Activated T-cell treated with anti-CD3 and anti-CD28 coated beads, Interleukin-2, amount 50 U/mL, for 24 hours (primary cell): ENCODE measurements around the gene MAP4K4.

ENCODE experiments used
- DNase-seq: peaks from one replicate; pipeline ENCODE4 v3.0.0-alpha.2; 2020
- H3K27ac Mint-ChIP-seq: 2 replicates; pipeline ENCODE4 v1.8.0; 2020; ENCODE audit warnings: mild to moderate bottlenecking, mixed read lengths
- H3K27me3 Mint-ChIP-seq: 2 replicates; pipeline ENCODE4 v1.8.0; 2020; ENCODE audit warnings: mixed read lengths
- H3K36me3 Mint-ChIP-seq: 2 replicates; pipeline ENCODE4 v1.8.0; 2020; ENCODE audit warnings: low read depth, mixed read lengths
- H3K4me1 Mint-ChIP-seq: 2 replicates; pipeline ENCODE4 v1.8.0; 2020; ENCODE audit warnings: low read depth, mixed read lengths
- H3K4me3 Mint-ChIP-seq: 2 replicates; pipeline ENCODE4 v1.8.0; 2020; ENCODE audit warnings: mild to moderate bottlenecking, moderate library complexity, mixed read lengths
- H3K9me3 Mint-ChIP-seq: 2 replicates; pipeline ENCODE4 v1.8.0; 2020; ENCODE audit warnings: mixed read lengths

MAP4K4 gene

DNA sequence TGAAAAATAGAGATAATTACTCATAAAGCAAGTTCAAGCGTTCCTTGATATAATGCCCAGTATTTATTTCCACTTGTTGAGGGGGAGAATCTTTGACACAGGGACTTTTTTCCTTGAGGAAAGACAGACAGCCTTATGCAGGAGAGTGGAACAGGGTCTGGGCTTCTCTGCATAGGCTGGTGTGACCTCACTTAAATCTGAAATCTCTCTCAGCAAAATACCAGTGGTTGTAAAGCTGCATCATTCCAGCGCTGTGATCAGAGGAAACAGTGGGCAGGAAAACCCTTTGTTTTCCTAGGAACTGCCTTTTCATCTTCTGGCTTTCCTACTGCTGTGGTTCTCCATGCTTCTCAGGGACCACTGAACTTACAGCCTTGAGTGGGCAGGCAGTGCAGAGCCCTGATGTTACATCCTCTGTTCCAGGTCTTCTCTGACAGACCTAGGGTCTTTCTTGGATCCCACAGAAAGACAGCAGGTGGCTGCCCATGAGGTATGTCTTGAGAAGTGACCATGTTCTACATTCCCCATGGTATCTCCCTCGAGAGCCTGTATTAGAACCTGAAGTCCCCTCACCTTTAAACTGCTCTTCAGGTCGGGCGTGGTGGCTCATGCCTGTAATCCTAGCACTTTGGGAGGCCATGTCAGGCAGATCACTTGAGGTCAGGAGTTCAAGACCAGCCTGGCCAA is 17.6 kb upstream of the MAP4K4 start:
- Mint-ChIP-seq H3K27me3 (no peaks in the 10 kb centered on the region), H3K36me3 (no peaks in the 10 kb centered on the region), H3K4me3 (no peak overlapping the region), H3K9me3 (no peaks in the 10 kb centered on the region), H3K4me1 (peaks cover 6% of the 10 kb centered on the region), H3K27ac (no peak overlapping the region)
- DNase-seq: no peak

GRCh38 chr2:101682311-101682710 is 15.2 kb upstream of the MAP4K4 start:
- no peaks in the 10 kb centered on the region for H3K9me3 Mint-ChIP-seq
- H3K27me3 Mint-ChIP-seq: no peaks in the 10 kb centered on the region
- no peak overlapping the region for H3K27ac Mint-ChIP-seq
- H3K4me1 Mint-ChIP-seq: no peaks in the 10 kb centered on the region
- DNase-seq: no peak
- no peak overlapping the region for H3K4me3 Mint-ChIP-seq
- no peaks in the 10 kb centered on the region for H3K36me3 Mint-ChIP-seq

DNA sequence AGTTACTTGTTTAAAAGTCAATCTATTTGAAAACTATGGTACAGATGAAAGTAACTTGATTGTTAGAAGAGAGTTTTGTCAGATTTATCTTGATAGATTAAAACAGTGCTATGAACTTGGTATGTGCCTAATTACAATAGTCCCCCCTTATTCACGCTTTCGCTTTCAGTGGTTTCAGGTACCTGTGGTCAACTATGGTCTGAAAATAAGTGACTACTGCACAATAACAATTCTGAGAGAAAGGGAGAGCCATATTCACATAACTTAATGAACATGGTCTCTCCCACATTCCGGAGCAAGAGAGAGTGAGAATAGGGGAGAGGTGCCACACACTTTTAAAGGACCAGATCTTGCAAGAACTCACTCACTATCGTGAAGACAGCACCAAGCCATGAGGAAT is 13.2 kb upstream of the MAP4K4 start:
- Mint-ChIP-seq H3K27me3 (no peaks in the 10 kb centered on the region), H3K4me1 (peaks cover 3% of the 10 kb centered on the region), H3K4me3 (no peak overlapping the region), H3K27ac (no peak overlapping the region), H3K36me3 (no peaks in the 10 kb centered on the region), H3K9me3 (no peaks in the 10 kb centered on the region)
- no peak for DNase-seq

GRCh38 chr2:101688261-101688660 is 9.2 kb upstream of the MAP4K4 start:
- no peak overlapping the region for H3K4me3 Mint-ChIP-seq
- no peak overlapping the region for H3K27ac Mint-ChIP-seq
- no peaks in the 10 kb centered on the region for H3K36me3 Mint-ChIP-seq
- H3K9me3 Mint-ChIP-seq: no peaks in the 10 kb centered on the region
- DNase-seq: no peak
- H3K27me3 Mint-ChIP-seq: no peaks in the 10 kb centered on the region
- peaks cover 20% of the 10 kb centered on the region for H3K4me1 Mint-ChIP-seq

DNA sequence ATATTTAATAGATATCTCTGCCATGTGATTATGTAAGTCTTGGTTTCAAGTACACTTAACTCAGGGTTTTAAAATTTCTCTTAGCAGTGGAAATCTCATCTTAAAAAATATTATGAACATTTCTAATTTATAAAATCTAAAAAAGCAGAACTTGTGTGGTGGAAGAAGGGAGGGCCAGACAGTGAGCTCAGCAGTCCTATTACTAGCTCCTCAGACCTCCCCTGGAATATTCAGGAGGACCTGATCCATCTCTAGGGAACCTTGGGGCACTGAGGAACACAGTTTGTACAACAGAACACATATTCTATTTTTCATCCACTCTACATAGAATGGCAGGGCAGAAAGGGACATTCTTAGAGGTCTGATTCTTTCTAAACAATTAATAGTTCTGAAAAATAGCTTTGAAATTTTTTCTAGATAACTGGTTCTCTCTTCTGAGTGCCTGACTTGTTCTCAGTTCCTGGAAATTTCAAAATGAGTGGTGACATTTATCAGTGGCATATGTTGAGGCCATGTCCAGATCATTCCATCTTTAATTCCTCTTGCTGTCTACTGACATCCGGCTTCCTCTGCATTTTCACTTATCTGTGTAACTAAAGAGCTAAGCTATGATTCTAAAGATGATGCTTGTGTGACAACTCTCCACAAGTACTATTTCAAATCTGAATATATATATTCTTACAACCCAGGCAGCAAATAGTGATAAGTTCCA is 8.2 kb upstream of the MAP4K4 start:
- H3K27ac Mint-ChIP-seq: no peak overlapping the region
- H3K36me3 Mint-ChIP-seq: no peaks in the 10 kb centered on the region
- no peak for DNase-seq
- H3K4me1 Mint-ChIP-seq: peaks cover 20% of the 10 kb centered on the region
- H3K27me3 Mint-ChIP-seq: no peaks in the 10 kb centered on the region
- no peaks in the 10 kb centered on the region for H3K9me3 Mint-ChIP-seq
- H3K4me3 Mint-ChIP-seq: no peak overlapping the region

DNA sequence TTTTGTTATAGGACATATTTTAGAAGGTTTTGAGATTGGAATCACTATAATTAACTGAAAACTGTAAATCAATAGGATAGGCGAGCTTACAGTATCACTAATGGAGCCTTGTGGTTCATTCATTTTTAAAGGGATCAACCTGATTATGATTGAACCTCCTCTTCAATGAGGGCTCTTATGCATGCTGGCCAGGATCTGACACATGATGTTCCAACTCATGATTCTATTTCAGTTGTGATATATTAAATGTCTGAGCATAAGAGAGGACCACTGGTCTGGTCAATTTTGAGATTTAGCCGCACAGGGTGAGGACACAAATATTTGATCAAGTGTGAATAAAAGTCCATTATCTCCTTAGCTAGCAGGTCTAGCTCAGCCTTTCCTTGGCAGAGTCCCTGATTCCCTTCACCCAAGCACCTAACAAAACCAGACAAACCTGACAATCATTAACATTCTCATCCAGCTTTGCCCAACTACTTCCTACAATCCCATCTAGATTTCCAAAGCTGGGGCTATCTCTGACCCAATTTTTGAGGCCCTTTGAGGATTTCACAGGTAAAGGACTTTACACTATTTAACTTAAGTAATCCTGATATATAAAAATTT is 6.9 kb upstream of the MAP4K4 start:
- no peaks in the 10 kb centered on the region for H3K36me3 Mint-ChIP-seq
- no peak overlapping the region for H3K27ac Mint-ChIP-seq
- no peak overlapping the region for H3K4me3 Mint-ChIP-seq
- H3K9me3 Mint-ChIP-seq: no peaks in the 10 kb centered on the region
- no peak for DNase-seq
- H3K27me3 Mint-ChIP-seq: no peaks in the 10 kb centered on the region
- peaks cover 20% of the 10 kb centered on the region for H3K4me1 Mint-ChIP-seq

- Mint-ChIP-seq H3K36me3 (no peaks in the 10 kb centered on the region), H3K27me3 (no peaks in the 10 kb centered on the region), H3K27ac (no peak overlapping the region), H3K9me3 (no peaks in the 10 kb centered on the region), H3K4me3 (no peak overlapping the region), H3K4me1 (peaks cover 26% of the 10 kb centered on the region)
- DNase-seq: no peak
These were observed 5.5 kb upstream of the MAP4K4 start for GRCh38 chr2:101692041-101692440.

- H3K9me3 Mint-ChIP-seq: no peaks in the 10 kb centered on the region
- no peaks in the 10 kb centered on the region for H3K36me3 Mint-ChIP-seq
- peaks cover 26% of the 10 kb centered on the region for H3K4me1 Mint-ChIP-seq
- no peak for DNase-seq
- no peak overlapping the region for H3K27ac Mint-ChIP-seq
- no peaks in the 10 kb centered on the region for H3K27me3 Mint-ChIP-seq
- H3K4me3 Mint-ChIP-seq: no peak overlapping the region
These were observed 4.7 kb upstream of the MAP4K4 start for GRCh38 chr2:101692766-101693165.

- peaks cover 24% of the 10 kb centered on the region for H3K4me1 Mint-ChIP-seq
- no peaks in the 10 kb centered on the region for H3K9me3 Mint-ChIP-seq
- H3K4me3 Mint-ChIP-seq: no peak overlapping the region
- no peak for DNase-seq
- no peaks in the 10 kb centered on the region for H3K36me3 Mint-ChIP-seq
- no peak overlapping the region for H3K27ac Mint-ChIP-seq
- no peaks in the 10 kb centered on the region for H3K27me3 Mint-ChIP-seq
These were observed 3.4 kb upstream of the MAP4K4 start for GRCh38 chr2:101693991-101694588.

DNA sequence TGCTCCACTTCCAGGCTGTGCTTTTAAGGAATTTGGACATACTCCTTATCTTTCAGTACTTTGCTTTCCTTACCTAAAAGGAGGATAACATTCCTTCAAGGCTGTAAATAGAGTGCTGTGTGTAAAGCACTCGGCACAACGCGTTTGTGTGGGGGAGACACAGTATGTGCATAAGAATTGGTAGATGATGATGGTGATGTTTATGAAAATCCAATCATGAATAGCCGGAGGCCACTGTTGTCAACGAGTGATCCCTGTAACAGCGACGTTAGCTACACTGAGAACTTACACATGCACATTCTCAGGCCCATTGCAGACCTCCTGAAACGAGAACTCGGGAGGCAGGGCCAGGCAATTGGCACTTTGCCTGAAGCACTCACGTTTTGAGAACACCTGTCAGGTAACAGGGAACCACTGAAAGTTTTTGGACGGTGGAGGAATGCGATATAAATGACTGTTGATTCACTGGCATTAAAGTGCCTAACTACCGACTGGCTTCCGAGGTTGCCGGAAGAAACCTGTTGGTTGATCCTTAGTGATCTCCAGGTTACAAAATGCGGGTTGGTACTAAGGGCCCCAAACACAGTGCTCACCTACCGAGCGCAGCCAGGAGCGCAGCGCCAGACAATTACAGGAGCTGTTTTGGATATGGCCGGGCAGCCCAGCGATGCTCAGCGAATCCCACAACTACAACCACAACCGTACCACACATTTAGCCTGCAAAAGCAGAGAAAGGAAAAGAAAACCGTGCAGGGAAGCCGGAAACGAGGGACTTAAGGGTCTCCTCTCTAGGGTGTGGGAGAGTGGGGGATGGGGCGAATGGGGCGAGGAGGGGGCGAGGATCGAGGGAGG is 1.0 kb upstream of the MAP4K4 start:
- Mint-ChIP-seq H3K27me3 (no peaks in the 10 kb centered on the region), H3K9me3 (no peaks in the 10 kb centered on the region), H3K27ac (peak overlapping the region; percentile 90), H3K36me3 (peaks cover 8% of the 10 kb centered on the region), H3K4me1 (peaks cover 19% of the 10 kb centered on the region), H3K4me3 (peak overlapping the region; percentile 77)
- DNase-seq: no peak

- H3K36me3 Mint-ChIP-seq: peaks cover 22% of the 10 kb centered on the region
- no peaks in the 10 kb centered on the region for H3K27me3 Mint-ChIP-seq
- H3K9me3 Mint-ChIP-seq: peaks cover 9% of the 10 kb centered on the region
- H3K4me1 Mint-ChIP-seq: peaks cover 18% of the 10 kb centered on the region
- peak; percentile 67 for DNase-seq
- no peak overlapping the region for H3K27ac Mint-ChIP-seq
- H3K4me3 Mint-ChIP-seq: peak overlapping the region; percentile 71
These were observed 722 bp downstream of the MAP4K4 start for GRCh38 chr2:101698014-101698843.

DNA sequence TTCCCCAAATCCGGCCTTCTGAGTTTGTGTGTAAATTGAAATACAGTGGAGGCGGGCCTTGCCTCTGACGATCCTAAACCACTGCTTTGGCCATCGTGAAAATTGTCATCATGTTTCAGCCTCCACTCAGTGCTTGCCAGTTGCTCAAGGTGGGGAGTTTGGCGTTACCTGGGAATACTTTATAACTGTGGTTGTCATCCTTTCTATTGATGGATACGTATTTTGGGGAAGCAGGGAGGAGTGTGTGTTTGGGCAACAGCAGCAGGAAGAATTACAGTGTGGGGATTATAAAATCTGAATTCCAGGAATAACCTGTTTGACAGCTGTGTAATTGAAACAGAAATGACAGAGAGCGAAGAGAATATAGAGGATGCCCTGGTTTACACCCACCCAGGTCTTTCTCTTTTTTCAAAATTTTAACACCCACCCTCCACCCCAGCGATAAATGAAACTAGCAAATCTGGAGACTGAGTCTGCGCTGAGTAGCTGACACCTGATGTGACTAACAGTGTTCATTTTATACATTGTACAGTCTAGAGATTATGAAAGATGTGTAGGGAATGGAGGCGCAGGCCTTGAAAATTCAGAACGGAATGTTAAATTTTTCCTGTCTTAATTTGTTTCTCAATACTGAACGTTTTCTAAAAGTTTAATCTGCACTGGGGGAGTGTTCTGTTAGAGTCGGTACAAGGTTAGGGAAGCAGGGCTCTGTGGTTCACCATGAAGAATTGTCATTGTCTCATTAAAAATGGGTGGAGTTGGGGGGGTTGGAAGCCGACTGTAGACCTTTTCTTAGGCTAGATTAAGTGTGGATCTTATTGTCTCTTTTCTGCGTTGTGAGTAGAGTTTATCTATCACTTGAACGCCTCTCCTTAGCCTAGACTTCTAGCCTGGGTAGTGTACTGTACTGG is 1.6 kb downstream of the MAP4K4 start:
- no peak for DNase-seq
- Mint-ChIP-seq H3K9me3 (peaks cover 9% of the 10 kb centered on the region), H3K36me3 (peaks cover 27% of the 10 kb centered on the region), H3K4me1 (peaks cover 26% of the 10 kb centered on the region), H3K27me3 (no peaks in the 10 kb centered on the region), H3K4me3 (no peak overlapping the region), H3K27ac (no peak overlapping the region)
